ENCODE results near the gene TM9SF3.

DNA sequence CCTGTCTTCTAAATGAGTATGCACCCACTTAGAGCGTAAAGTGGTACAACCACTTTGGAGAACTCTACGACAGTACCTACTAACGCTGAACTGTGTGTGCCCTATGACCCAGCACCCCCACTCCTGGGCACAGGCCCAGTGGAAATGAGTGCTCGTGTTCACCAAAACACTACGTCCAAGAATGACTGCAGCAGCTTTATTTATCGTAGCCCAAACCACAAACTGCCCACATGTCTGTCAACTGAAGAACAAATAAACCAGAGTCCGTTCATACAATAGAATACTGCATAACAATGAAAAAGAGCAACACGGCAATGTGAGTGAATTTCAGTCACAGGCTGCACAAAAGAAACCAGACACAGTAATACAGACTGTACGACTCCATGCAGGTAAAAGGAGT lies 108.5 kb downstream of the TM9SF3 start:
- TF ChIP-seq POLR2A (IDR thresholded peaks at IDR 0.05) = no peak
- TF ChIP-seq, protein P1, sequence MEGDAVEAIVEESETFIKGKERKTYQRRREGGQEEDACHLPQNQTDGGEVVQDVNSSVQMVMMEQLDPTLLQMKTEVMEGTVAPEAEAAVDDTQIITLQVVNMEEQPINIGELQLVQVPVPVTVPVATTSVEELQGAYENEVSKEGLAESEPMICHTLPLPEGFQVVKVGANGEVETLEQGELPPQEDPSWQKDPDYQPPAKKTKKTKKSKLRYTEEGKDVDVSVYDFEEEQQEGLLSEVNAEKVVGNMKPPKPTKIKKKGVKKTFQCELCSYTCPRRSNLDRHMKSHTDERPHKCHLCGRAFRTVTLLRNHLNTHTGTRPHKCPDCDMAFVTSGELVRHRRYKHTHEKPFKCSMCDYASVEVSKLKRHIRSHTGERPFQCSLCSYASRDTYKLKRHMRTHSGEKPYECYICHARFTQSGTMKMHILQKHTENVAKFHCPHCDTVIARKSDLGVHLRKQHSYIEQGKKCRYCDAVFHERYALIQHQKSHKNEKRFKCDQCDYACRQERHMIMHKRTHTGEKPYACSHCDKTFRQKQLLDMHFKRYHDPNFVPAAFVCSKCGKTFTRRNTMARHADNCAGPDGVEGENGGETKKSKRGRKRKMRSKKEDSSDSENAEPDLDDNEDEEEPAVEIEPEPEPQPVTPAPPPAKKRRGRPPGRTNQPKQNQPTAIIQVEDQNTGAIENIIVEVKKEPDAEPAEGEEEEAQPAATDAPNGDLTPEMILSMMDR (IDR thresholded peaks at IDR 0.05) = no peak
